HG03139 (cell line): ENCODE data around the gene BCAR3.

ENCODE experiments used
- ATAC-seq: cut with Tn5 transposase; IDR thresholded peaks from one replicate; pipeline ENCODE4 v1.9.1; 2021; ENCODE audit not compliant: unreplicated experiment

Gene BCAR3

DNA sequence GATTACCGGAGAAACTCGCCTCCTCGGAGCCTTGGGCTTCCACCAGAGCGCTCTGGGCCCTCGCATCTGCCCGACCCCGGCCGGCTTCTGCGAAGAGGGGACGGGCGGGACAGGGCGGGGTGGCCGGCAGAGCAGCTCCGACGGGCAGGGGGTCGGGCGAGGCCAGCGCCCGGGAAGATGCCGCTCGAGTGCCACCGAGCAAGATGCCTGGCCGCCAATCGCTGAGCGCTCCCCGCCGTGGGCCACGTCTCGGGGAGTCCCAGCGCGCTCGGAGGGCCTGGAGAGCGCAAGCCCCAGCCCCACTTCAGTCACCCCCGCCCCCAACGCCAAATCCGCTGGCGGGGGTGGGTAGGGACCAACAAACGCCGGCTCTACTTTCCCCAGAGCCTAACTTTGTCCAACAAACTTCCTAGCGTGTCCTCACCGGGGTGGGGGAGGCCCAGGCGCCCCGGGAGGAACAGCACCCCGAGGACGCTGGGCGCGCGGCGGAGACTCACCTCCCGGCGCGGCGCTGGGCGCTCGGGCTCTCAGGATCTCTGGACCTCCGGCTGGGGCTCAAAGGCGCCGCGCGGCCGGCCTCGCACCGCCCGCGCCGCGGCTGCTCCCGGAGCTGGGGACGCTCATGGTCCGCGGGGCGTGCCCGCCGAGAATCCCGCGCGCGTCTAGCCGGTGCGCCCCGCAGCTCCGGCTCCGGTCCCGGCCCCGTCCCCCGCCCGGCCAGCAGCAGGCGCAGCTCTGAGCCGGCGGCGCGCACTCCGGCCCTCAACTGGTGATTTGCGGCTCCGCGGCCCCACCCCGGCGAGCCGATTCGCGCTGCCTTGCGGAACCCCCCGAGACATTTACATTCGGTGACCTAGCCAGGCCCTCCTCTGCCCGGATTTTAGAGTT is at the start of gene BCAR3:
Gene BCAR3 (minus strand): TSS at position 737 of the 888 bp plus-strand sequence. CDS start 6,907 bp downstream, outside the sequence.
- peak; percentile 56 for ATAC-seq

GRCh38 chr1:93730621-93731020 is 49.0 kb upstream of the BCAR3 start:
- no peak for ATAC-seq

- no peak for ATAC-seq
Observed at GRCh38 chr1:93729906-93730305, 48.3 kb upstream of the BCAR3 start.

DNA sequence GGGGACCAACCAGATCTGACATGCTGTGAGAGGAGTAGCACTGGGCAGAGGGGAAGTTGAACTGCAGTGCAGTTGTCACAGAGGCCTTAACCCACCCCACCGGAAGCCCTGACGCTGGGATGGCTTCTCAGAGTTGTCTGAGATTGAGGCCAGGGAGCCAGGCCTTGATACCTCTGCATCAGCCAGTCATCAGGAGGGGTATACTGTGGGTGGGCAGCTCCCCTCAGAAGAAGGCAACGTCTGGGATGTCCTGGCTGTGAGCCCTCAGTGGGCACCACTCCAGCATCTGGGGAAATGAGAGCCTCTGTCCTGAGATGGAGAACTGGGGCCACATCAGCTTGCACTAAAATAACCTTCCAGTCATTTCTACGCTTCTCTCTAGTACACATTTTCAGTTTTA is 47.9 kb upstream of the BCAR3 start:
- ATAC-seq: no peak

GRCh38 chr1:93728480-93729131 is 47.0 kb upstream of the BCAR3 start:
- ATAC-seq: no peak

GRCh38 chr1:93723733-93724270 is 42.2 kb upstream of the BCAR3 start:
- ATAC-seq: no peak

- no peak for ATAC-seq
Observed at GRCh38 chr1:93723110-93723509, 41.5 kb upstream of the BCAR3 start.

DNA sequence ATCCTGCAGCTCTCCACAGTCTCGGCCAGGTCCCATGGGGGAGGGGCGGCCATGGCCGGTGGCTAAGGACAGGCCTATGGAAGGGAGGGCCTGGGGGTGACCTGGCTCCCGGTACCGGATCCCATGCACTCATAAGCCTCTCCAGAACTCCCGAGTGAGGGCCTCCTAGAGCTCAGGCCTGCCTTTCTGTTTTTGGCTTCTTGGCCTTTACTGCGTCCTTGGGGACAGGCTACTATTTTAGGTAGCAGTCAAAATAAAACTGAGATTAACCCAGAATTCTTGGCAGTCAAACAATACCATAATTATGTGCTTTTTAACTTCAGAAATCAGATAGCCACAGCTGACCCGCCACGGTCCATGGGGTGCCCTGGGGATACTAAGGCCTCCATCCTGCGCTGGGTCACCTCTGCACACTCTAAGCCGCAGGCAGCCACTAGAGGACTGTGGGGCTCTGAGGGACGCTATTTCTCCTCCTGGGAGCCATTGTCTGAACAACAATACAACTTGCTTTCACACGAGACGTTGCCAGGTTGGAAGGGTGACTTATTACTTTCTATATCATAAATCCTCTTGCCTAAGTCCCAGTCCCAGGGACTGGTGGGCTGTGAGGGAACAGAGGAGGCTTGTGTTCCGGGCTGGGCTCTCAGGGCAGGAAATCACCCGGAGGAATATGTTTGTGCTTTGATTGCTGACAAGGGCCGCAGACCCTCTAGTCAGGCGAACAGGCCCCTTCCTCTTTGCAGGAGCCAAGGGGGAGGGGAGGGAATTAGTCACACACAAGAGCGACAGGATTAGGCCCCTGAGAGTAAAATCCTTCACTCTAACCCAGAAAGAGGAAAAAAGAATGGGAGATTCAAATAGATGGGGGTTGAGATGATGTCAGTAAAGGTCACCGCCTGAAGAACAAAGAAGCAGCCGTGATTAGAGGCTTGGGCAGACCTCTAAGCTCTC is 40.7 kb upstream of the BCAR3 start:
- ATAC-seq: no peak

- no peak for ATAC-seq
Observed at GRCh38 chr1:93720956-93721626, 39.5 kb upstream of the BCAR3 start.

GRCh38 chr1:93717640-93718039 is 36.0 kb upstream of the BCAR3 start:
- ATAC-seq: no peak

DNA sequence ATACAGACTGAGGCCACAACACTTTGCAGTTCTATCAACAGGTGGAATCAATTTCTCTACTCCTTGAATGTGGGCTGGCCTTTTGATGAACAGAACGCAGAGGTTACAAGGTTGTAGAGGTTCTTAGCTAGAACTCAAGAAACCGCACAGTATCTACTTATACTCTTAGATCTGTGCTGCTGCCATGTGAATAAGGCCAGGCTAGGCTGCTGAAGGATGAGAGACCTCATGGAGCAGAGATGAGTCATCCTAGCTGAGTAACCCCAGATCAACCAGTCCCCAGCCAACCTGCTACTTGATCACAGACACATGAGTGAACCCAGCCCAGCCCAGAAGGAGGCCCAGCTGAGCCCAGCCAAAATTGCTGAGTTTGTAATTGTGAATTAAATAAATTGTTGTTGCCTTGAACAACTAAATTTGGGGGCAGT is 35.3 kb upstream of the BCAR3 start:
- ATAC-seq: no peak

DNA sequence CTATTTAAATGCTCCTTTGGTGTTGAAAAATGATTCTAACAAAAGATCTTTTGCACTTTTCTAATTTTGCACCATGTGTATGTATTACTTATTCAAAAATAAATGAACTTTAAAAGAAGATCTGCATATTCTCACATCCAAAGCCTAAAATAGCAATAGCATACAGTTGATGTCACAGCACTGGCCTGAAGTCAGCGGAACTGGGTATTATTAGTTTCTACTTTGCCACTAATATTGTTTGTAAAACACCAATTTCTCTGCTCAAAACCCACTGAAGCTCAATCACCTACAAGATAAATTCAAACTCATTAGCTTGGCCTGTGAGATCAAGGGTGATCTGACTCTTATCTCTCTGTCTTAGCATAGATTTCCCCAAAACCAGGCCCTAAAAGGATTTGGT is 34.5 kb upstream of the BCAR3 start:
- no peak for ATAC-seq

GRCh38 chr1:93715529-93716126 is 34.0 kb upstream of the BCAR3 start:
- no peak for ATAC-seq

DNA sequence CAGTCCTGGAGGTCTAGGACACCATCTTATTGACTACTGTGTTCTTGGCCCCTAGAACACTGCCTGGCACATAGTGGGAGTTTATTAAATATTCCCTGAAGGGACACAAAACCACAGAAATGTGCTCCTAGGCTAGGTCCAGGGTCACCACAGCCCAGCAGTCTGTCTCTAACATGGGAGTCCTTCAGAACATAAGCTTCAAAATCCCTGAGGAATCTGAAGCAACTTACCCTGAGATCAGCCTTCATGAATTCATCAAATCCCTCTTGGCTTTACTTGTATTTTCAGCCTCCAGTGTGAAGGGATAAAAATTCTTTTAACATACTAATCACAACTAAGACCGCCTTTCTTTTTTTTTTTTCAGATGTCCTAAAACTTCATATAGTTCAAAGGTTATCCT is 32.7 kb upstream of the BCAR3 start:
- no peak for ATAC-seq

DNA sequence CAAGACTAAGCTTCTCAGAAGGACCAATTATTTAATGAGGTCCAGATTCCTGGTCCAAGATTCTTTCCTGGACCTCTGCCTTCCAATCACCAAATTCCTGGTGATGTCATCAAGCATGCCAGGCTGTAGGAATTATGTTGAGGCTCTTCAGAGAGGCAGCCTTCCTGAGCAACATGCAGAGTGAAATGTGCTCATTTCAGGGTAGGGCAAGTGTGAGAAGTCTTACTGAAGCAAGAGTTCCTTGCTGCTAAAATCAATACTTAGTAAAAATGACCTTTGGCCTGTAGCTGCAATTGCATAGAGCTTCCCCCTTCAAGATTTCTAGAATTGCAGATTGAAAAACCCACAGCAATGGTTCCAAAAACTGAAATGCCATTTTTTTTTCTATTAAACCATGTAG is 31.7 kb upstream of the BCAR3 start:
- ATAC-seq: no peak

GRCh38 chr1:93712741-93713140 is 31.1 kb upstream of the BCAR3 start:
- ATAC-seq: no peak

DNA sequence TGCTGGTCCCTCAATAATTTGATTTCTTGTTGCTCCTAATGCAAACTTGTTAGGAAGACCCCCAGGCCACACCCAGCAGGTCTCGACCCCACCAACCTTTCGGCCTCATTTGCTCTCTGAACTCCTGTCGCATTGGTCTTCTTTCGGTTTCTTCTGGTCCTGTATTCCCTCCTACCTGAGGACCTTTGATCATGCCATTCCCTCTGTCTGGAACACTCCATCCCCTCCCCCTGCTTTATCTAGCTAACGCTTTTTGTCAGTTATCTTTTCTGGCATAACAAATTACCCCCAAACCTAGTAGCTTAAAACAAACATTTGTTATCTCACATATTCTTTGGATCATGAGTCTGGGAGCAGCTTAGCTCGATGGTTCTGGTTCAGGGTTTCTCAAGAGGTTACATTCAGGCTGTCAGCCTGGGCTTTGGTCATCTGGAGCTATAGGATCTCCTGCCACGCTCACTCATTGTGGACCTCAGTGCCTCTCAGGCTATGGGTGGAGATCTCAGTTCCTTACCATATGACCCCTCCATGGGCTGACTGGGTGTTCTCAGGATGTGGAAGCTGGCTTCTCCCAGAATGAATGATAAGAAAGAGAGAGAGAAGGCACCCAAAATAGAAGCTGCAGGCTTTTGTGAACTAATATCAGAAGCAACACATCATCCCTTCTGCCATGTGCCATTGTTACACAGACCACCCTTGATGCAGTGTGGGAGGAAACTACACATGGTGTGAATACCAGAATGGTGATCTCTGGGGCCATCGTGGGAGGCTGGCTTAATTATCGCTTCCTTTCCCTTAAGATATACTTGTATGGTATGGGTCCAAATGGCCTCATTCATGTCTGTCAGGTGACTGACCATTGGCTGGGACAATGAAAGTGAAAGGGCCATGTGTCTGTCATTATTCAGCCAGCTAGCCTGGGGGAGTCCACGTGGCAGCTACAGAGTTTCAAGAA is 29.1 kb upstream of the BCAR3 start:
- no peak for ATAC-seq

DNA sequence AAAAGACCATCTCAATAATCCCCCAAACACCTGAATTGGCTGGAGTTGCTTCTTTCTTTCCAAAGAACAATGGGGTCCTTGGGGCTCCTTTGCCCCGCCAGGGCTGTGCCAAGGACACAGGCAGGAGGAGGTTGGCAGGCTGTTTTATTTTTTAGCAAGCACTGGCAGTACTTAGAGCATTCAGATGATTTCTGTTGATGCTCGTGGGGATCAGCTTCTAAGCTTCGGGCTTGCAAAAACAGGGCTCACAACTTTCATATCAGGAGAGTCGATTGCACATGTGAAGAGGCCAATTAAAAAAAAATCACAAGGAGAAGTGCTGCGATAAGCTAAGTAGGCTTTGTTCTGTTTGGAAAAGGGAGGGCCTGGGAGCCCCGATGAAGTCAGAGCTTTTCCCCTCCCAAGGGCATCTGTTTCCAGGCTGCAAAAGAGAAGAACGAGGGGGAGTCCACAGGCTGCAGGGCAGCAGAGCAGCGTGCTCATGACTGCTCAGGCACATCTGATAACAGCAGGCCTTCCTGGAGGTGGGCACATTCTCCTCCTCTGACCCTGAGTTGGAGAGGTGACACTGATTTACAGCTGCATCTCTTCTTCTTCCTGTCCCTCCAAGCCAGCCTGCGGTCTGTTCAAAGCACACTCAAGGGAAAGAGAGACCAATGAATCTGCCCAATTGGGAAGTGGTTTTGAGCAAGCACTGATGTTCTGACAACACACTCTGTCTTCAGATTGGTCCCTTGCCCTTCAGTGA is 27.3 kb upstream of the BCAR3 start:
- no peak for ATAC-seq
